B cell (primary cell): ENCODE data around the gene CDK9. TPM values are rescaled to one million over a fixed set of nuclear protein-coding genes. Genes with fewer than 3 reads are reported as not detected.

ENCODE experiments used
- ATAC-seq: fragments of 200-7000 bp; cut with Tn5 transposase; one replicate; pipeline ENCODE4 v1.10.0; 2021; ENCODE audit warnings: low read depth, mild to moderate bottlenecking, moderate number of reproducible peaks, moderate library complexity
- CTCF ChIA-PET: fragments of 350-600 bp; sonication (Branson Sonifier 250); formaldehyde crosslinking; loops from one replicate; lab custom pipeline; 2021; ENCODE audit warnings: antibody characterized with exemption, inconsistent platforms; lab: Charles Lee
- POLR2A ChIA-PET: fragments of 350-600 bp; sonication (Branson Sonifier 250); formaldehyde crosslinking; loops from one replicate; lab custom pipeline; 2021; ENCODE audit warnings: antibody characterized with exemption; lab: Charles Lee
- DNase-seq: peaks from one replicate; pipeline ENCODE4 v3.0.0; 2013
- H2AFZ ChIP-seq: 2 replicates; pipeline ENCODE4 v1.6.1; 2012; ENCODE audit warnings: mild to moderate bottlenecking, low read depth, low read length; ENCODE audit not compliant: insufficient read depth, poor library complexity, severe bottlenecking
- H3K27ac ChIP-seq, 2 donors: 1 replicate in 1 of 2; 2 replicates in 1 of 2; pipeline ENCODE4 v1.5.1; 2012 to 2013; ENCODE audit warnings: low read length in 2 of 2, mild to moderate bottlenecking in 2 of 2, moderate library complexity in 1 of 2
- H3K27me3 ChIP-seq, 4 experiments: fragments of 200-600 bp in 1 of 4; sonication (generic) in 1 of 4; replicated peaks in 1 of 4; 1 replicate in 2 of 4; 2 replicates in 2 of 4; pipeline versions ENCODE4 v1.6.1 to v1.7.0; 2013 to 2016; ENCODE audit warnings: low read length in 3 of 4, mild to moderate bottlenecking in 2 of 4, mixed read lengths in 1 of 4, moderate library complexity in 1 of 4; ENCODE audit not compliant: insufficient read depth in 4 of 4, control insufficient read depth in 3 of 4; ENCODE audit errors: control extremely low read depth in 1 of 4
- H3K36me3 ChIP-seq, 2 experiments: replicated peaks in 1 of 2; 1 replicate in 1 of 2; 2 replicates in 1 of 2; pipeline versions ENCODE4 v1.6.1 to v1.7.1; 2013; ENCODE audit warnings: low read length in 1 of 2; ENCODE audit not compliant: insufficient read depth in 2 of 2, control insufficient read depth in 1 of 2; ENCODE audit errors: control extremely low read depth in 1 of 2, extremely low read depth in 1 of 2
- H3K4me1 ChIP-seq, 2 donors: fragments of 200-600 bp in 1 of 2; sonication (generic) in 1 of 2; 1 replicate in 1 of 2; 2 replicates in 1 of 2; pipeline versions ENCODE4 v1.5.1 to v1.6.1; 2013 to 2017; ENCODE audit warnings: low read length in 2 of 2; ENCODE audit not compliant: control insufficient read depth in 2 of 2, insufficient read depth in 2 of 2
- H3K4me2 ChIP-seq: replicated peaks from 2 replicates; pipeline ENCODE3; 2012; ENCODE audit warnings: mild to moderate bottlenecking, low read depth, low read length; ENCODE audit not compliant: poor library complexity, severe bottlenecking
- H3K4me3 ChIP-seq, 5 experiments: fragments of 200-600 bp in 1 of 5; sonication (generic) in 1 of 5; 1 replicate in 3 of 5; 2 replicates in 2 of 5; pipeline versions ENCODE4 v1.5.1 to v1.7.0; 2011 to 2016; ENCODE audit warnings: low read length in 4 of 5, mild to moderate bottlenecking in 4 of 5, low read depth in 2 of 5, control low read depth in 1 of 5, moderate library complexity in 1 of 5; ENCODE audit not compliant: insufficient read depth in 1 of 5; ENCODE audit errors: control extremely low read depth in 1 of 5, extremely low read depth in 1 of 5
- H3K79me2 ChIP-seq: fragments of 200-600 bp; sonication (generic); one replicate; pipeline ENCODE4 v1.6.0; 2016; ENCODE audit warnings: low read length; ENCODE audit not compliant: control insufficient read depth, insufficient read depth
- H3K9ac ChIP-seq: fragments of 200-600 bp; sonication (generic); 2 replicates; pipeline ENCODE4 v1.6.1; 2017; ENCODE audit warnings: mild to moderate bottlenecking, low read length, moderate library complexity
- H3K9me3 ChIP-seq, 3 donors: one replicate each; pipeline versions ENCODE4 v1.6.1 to v1.7.1; 2013; ENCODE audit warnings: low read length in 2 of 3; ENCODE audit not compliant: control insufficient read depth in 2 of 3, insufficient read depth in 1 of 3; ENCODE audit errors: control extremely low read depth in 1 of 3
- H4K20me1 ChIP-seq: 2 replicates; pipeline ENCODE4 v1.6.0; 2012; ENCODE audit warnings: mild to moderate bottlenecking, low read length; ENCODE audit not compliant: insufficient read depth, control insufficient read depth, poor library complexity, severe bottlenecking
- H3K27ac Mint-ChIP-seq: one replicate; pipeline ENCODE4 v1.8.0; 2021; ENCODE audit warnings: mixed read lengths
- H3K27me3 Mint-ChIP-seq: one replicate; pipeline ENCODE4 v1.8.0; 2021; ENCODE audit warnings: mixed read lengths
- H3K4me1 Mint-ChIP-seq: one replicate; pipeline ENCODE4 v1.8.0; 2021; ENCODE audit warnings: mixed read lengths
- H3K4me3 Mint-ChIP-seq: one replicate; pipeline ENCODE4 v1.8.0; 2021; ENCODE audit warnings: mixed read lengths
- H3K9me3 Mint-ChIP-seq: one replicate; pipeline ENCODE4 v1.8.0; 2022; ENCODE audit warnings: mixed read lengths; ENCODE audit not compliant: insufficient read depth
- EZH2 ChIP-seq: IDR thresholded peaks from 2 replicates; pipeline ENCODE4 v1.6.1; 2012; ENCODE audit warnings: borderline replicate concordance, low read depth, mild to moderate bottlenecking, moderate library complexity, low read length; ENCODE audit not compliant: insufficient read depth, poor library complexity, severe bottlenecking
- WGBS: methylation state at CpG from one replicate; pipeline ENCODE4 v1.1.5; 2013; ENCODE audit warnings: missing lambda C conversion rate; ENCODE audit not compliant: insufficient coverage; 5-methylcytosine and 5-hydroxymethylcytosine counted together
- intact Hi-C: fragments of 100-400 bp; cut with micrococcal nuclease; formaldehyde crosslinking; loops from one replicate; pipeline ENCODE4 v1.10.0; 2022
- polyA plus RNA-seq: library from polyadenylated mRNA; depleted of rRNA; stranded (reverse); fragments of >200 nt; gene quantifications from 2 replicates; pipeline ENCODE4 v1.2.3, GENCODE V29; 2012
- total RNA-seq, 2 donors: library from RNA; stranded (reverse); fragments of 120-200 nt in 1 of 2; gene quantifications; 1 replicate in 1 of 2; 2 replicates in 1 of 2; pipeline versions ENCODE4 v1.2.3 to v1.2.4, GENCODE V29; 2013 to 2022
- TF ChIP-seq, protein P1 (sequence below): fragments of 200-600 bp; IDR thresholded peaks from one replicate; pipeline ENCODE4 v1.8.0; 2022; ENCODE audit warnings: antibody characterized with exemption, mild to moderate bottlenecking

Gene CDK9
- total and polyA plus RNA-seq, 2 donors (not counting 1 experiment from before 2014, with no cell fraction given) = 145 to 176 TPM

- DNase-seq = no peak
- Mint-ChIP-seq H3K4me3 (no peak overlapping the region), H3K27ac (no peak overlapping the region), H3K27me3 (no peaks in the 10 kb centered on the region), H3K9me3 (no peaks in the 10 kb centered on the region), H3K4me1 (peaks cover 11% of the 10 kb centered on the region)
- peaks cover 95% of the 10 kb centered on the region for H4K20me1 ChIP-seq
- no peak overlapping the region for H2AFZ ChIP-seq
- no peak overlapping the region for H3K27ac ChIP-seq
- intact Hi-C loops = no loop called here
- ChIA-PET CTCF (interaction anchor here (0.6 kb wide), 1 partner anchor 45 kb away, joined by 3 read pairs; no protein-coding TSS in a partner anchor), POLR2A (interaction anchor here (0.6 kb wide), 1 partner anchor 25 kb away, joined by 6 read pairs; no protein-coding TSS in a partner anchor)
- no peaks in the 10 kb centered on the region for H3K27me3 ChIP-seq
- no peak overlapping the region for H3K9ac ChIP-seq
- ATAC-seq = no peak
- WGBS = 92% methylated on average over 6 of the region's 8 CpGs
- H3K79me2 ChIP-seq = peaks cover 69% of the 10 kb centered on the region
- no peak overlapping the region for H3K4me2 ChIP-seq
- H3K36me3 ChIP-seq = peaks cover 3 to 58% of the 10 kb centered on the region in 2 experiments
- no peak for TF ChIP-seq EZH2
- TF ChIP-seq, protein P1, sequence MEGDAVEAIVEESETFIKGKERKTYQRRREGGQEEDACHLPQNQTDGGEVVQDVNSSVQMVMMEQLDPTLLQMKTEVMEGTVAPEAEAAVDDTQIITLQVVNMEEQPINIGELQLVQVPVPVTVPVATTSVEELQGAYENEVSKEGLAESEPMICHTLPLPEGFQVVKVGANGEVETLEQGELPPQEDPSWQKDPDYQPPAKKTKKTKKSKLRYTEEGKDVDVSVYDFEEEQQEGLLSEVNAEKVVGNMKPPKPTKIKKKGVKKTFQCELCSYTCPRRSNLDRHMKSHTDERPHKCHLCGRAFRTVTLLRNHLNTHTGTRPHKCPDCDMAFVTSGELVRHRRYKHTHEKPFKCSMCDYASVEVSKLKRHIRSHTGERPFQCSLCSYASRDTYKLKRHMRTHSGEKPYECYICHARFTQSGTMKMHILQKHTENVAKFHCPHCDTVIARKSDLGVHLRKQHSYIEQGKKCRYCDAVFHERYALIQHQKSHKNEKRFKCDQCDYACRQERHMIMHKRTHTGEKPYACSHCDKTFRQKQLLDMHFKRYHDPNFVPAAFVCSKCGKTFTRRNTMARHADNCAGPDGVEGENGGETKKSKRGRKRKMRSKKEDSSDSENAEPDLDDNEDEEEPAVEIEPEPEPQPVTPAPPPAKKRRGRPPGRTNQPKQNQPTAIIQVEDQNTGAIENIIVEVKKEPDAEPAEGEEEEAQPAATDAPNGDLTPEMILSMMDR = no peak
- no peaks in the 10 kb centered on the region for H3K9me3 ChIP-seq
- no peak overlapping the region for H3K4me3 ChIP-seq
- H3K4me1 ChIP-seq = no peaks in the 10 kb centered on the region
Measured at GRCh38 chr9:127753148-127753547, 32.7 kb upstream of the CDK9 start.

DNA sequence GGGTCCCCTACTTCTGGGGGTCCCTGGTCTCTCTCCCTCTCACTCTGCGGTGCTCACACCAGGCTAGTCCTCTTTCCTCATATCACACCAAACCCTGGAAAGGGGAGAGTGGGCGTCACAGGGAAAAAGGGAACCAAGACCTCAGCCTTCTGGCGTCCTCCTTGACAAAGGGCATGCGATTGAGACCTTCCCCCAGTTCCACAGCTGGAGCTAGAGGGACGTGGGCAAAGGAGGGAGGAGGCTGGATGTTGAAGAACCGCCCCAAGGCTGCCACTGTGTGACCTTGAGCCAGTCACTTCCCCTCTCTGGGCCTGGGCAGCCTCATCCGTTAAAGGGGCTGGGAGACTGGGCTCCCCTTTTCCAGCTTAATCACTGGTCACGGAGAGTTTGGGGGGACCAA is 32.2 kb upstream of the CDK9 start:
- ChIA-PET POLR2A (interaction anchor here (0.6 kb wide), 1 partner anchor 24 kb away, joined by 6 read pairs; no protein-coding TSS in a partner anchor), CTCF (interaction anchor here (0.6 to 1.5 kb wide), 2 partner anchors 45 to 116 kb away, joined by 3 to 5 read pairs; no protein-coding TSS in a partner anchor)
- H3K4me3 ChIP-seq = no peak overlapping the region
- intact Hi-C loops = no loop called here
- peaks cover 95% of the 10 kb centered on the region for H4K20me1 ChIP-seq
- TF ChIP-seq, protein P1 = no peak
- no peak for TF ChIP-seq EZH2
- H3K4me2 ChIP-seq = no peak overlapping the region
- no peaks in the 10 kb centered on the region for H3K27me3 ChIP-seq
- Mint-ChIP-seq H3K4me1 (peaks cover 11% of the 10 kb centered on the region), H3K27ac (no peak overlapping the region), H3K9me3 (no peaks in the 10 kb centered on the region), H3K4me3 (no peak overlapping the region), H3K27me3 (no peaks in the 10 kb centered on the region)
- no peaks in the 10 kb centered on the region for H3K4me1 ChIP-seq
- no peak overlapping the region for H3K9ac ChIP-seq
- 95% methylated on average over 7 of the region's 8 CpGs for WGBS
- ATAC-seq = no peak
- no peak for DNase-seq
- peaks cover 3 to 58% of the 10 kb centered on the region in 2 experiments for H3K36me3 ChIP-seq
- H3K9me3 ChIP-seq = no peaks in the 10 kb centered on the region
- no peak overlapping the region for H2AFZ ChIP-seq
- peaks cover 72% of the 10 kb centered on the region for H3K79me2 ChIP-seq
- H3K27ac ChIP-seq = no peak overlapping the region
